Measurements from ENCODE around the gene AKAP8L.

GRCh38 chr19:15438577-15438976 lies 19.8 kb upstream of the AKAP8L start:
- no peak for TF ChIP-seq CTCF (IDR thresholded peaks at IDR 0.05)
- TF ChIP-seq POLR2A (IDR thresholded peaks at IDR 0.05) = no peak
- TF ChIP-seq EP300 (IDR thresholded peaks at IDR 0.05; ENCODE audit: low read depth) = no peak

Data from transverse colon (tissue), 3 donors.